ENCODE data around the gene RIC8A. TPM values are rescaled to one million over a fixed set of nuclear protein-coding genes. Genes with fewer than 3 reads are reported as not detected.
"Not testable (repeated sequence)": the region's sequence is repeated elsewhere in the genome, so short reads cannot be mapped to it uniquely, and the experiment has no call there.

Gene RIC8A
- total and polyA plus RNA-seq, 7 experiments from 2014 or later, result 74.4 to 119 (median 92.0) TPM

DNA sequence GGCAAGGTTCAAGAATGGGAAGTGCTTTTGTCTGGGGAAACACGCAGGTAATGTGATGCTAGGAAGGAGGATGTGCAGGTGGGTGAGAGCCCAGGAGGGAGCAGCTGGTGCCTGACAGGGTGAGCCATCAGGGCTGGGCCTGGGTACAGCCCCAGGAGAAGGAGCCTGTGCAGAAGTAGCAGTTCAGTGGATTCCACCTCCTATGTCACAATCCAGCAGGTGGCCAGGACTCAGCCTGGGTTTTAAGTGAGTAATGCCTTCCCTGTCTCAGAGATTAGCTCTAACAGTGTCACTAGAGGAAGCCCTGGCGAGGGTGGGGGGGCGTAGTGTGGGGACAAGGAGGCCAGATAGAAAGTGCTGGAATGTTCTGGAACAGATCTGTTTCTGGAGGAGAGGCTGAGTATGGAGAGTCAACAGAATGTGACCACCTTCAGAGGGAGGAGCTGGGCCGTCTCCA is 8.1 kb downstream of the RIC8A start:
- no peak for ATAC-seq
- peaks cover 0 to 3% of the 10 kb centered on the region in 2 donors for H3K4me1 ChIP-seq (ENCODE audit: control insufficient read depth in 2 of 2, insufficient read depth in 2 of 2, low read length in 2 of 2)
- Mint-ChIP-seq H3K36me3 (peaks cover 5 to 30% (median 13%) of the 10 kb centered on the region in 5 donors), H3K27me3 (no peaks in the 10 kb centered on the region), H3K9me3 (no peaks in the 10 kb centered on the region), H3K4me1 (peaks cover 0 to 25% (median 6%) of the 10 kb centered on the region in 7 donors), H3K4me3 (no peak overlapping the region), H3K27ac (peak overlapping the region in 5 of 9 donors; percentile 10 to 79 (median 60))
- peak in 1 of 9 donors; percentile 4 for DNase-seq
- POLR2A ChIA-PET, result interaction anchor here (0.6 to 1.7 kb wide), 2 partner anchors 10 to 11 kb away, joined by 3 to 5 read pairs; no protein-coding TSS in a partner anchor
- intact Hi-C loops (cut with micrococcal nuclease), result no loop called here
- H3K9me3 ChIP-seq (ENCODE audit: control insufficient read depth in 2 of 3, low read length in 3 of 3), result no peaks in the 10 kb centered on the region
- peaks cover 23 to 60% (median 40%) of the 10 kb centered on the region in 3 experiments for H3K36me3 ChIP-seq (ENCODE audit: control insufficient read depth in 2 of 3, insufficient read depth in 3 of 3, low read length in 3 of 3)
- no peaks in the 10 kb centered on the region for H3K27me3 ChIP-seq (ENCODE audit: control insufficient read depth in 2 of 2, insufficient read depth in 2 of 2, low read length in 2 of 2)
- H3K27ac ChIP-seq (ENCODE audit: low read depth, low read length), result no peak overlapping the region
- CTCF ChIA-PET, result interaction anchor here (0.5 kb wide), 1 partner anchor 46 kb away, joined by 3 read pairs; no protein-coding TSS in a partner anchor
- no peak overlapping the region for H3K4me3 ChIP-seq (ENCODE audit: low read length)

DNA sequence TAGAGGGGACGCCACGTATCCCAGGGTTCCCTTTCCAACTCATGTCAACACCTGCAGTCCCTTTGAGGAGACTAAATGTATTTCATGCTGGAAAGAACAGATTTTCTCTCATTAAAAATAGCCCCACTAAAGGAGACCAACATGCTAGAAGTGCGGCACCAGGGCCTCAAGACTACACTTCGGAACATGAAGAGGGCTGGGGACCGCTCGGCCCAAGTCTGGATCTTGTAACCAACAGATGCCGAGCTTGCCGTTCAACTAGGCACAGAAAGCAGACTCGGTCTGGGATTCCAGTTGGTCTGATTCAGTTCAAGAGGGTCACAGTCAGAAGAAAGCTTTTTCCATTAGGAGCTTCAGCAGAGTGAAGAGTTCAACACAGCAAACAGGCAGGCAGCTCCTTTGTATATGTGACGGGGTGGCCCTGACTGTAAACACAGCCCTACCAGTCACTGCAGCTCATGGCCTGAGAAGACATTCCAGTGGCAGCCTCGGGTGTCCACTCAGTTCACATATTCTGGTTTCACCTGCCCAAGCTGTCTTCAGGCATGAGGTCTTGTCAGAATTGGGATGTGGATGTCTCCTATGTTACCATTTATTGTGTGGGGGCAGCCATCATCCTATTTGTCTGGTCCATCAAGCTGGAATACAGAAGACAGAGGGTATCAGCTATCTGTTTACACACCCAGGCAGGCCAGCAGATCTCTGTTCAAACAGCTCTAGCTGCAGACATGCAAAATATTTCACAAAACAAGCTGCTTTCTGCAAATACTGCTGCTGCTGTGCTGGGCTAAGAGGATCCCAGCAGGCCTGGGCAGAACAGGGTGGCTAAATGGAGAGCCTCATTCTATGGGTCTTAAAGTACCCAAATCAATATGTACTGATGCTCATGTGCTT is 8.8 kb downstream of the RIC8A start:
- Mint-ChIP-seq H3K4me1 (peaks cover 0 to 20% (median 3%) of the 10 kb centered on the region in 7 donors), H3K4me3 (no peak overlapping the region), H3K36me3 (peaks cover 5 to 27% (median 11%) of the 10 kb centered on the region in 5 donors), H3K27ac (peak overlapping the region in 5 of 9 donors; percentile 43 to 72 (median 48)), H3K27me3 (no peaks in the 10 kb centered on the region), H3K9me3 (no peaks in the 10 kb centered on the region)
- ChIA-PET POLR2A (interaction anchor here (0.6 to 1.7 kb wide), 3 partner anchors 9 to 65 kb away, joined by 3 to 5 read pairs (median 5); partner anchors contain the start of genes BET1L and RIC8A), CTCF (no interaction called here)
- Histone ChIP-seq H3K4me1 (ENCODE audit: control insufficient read depth in 2 of 2, insufficient read depth in 2 of 2, low read length in 2 of 2) (no peaks in the 10 kb centered on the region), H3K4me3 (ENCODE audit: low read length) (no peak overlapping the region), H3K27ac (ENCODE audit: low read depth, low read length) (peak overlapping the region; percentile 33), H3K27me3 (ENCODE audit: control insufficient read depth in 2 of 2, insufficient read depth in 2 of 2, low read length in 2 of 2) (no peaks in the 10 kb centered on the region), H3K36me3 (ENCODE audit: control insufficient read depth in 2 of 3, insufficient read depth in 3 of 3, low read length in 3 of 3) (peaks cover 19 to 53% (median 33%) of the 10 kb centered on the region in 3 experiments), H3K9me3 (ENCODE audit: control insufficient read depth in 2 of 3, low read length in 3 of 3) (no peaks in the 10 kb centered on the region)
- DNase-seq (peak in 1 of 9 donors; percentile 6), ATAC-seq (no peak)
- intact Hi-C loops (cut with micrococcal nuclease), result no loop called here

DNA sequence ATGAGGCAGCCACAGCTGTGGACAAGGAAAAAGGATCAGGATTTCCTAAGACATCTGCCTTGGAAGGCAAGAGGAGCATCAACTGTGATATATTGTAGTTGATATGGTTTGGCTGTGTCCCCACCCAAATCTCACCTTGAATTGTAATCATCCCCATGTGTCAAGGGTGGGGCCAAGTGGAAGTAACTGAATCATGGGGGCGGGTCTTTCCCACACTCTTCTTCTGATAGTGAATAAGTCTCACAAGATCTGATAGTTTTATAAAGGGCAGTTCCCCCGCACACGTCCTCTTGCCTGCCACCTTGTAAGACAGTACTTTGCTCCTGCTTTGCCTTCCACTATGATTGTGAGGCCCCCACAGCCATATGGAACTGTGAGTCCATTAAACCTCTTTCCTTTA is 10.2 kb downstream of the RIC8A start:
- Mint-ChIP-seq H3K4me1 (peaks cover 0 to 15% (median 0%) of the 10 kb centered on the region in 7 donors), H3K36me3 (peaks cover 9 to 26% (median 11%) of the 10 kb centered on the region in 5 donors), H3K27me3 (no peaks in the 10 kb centered on the region), H3K27ac (peak overlapping the region in 5 of 9 donors; percentile 36 to 84 (median 60)), H3K9me3 (no peaks in the 10 kb centered on the region), H3K4me3 (no peak overlapping the region)
- Histone ChIP-seq H3K4me1 (ENCODE audit: control insufficient read depth in 2 of 2, insufficient read depth in 2 of 2, low read length in 2 of 2) (no peaks in the 10 kb centered on the region), H3K9me3 (ENCODE audit: control insufficient read depth in 2 of 3, low read length in 3 of 3) (no peaks in the 10 kb centered on the region), H3K36me3 (ENCODE audit: control insufficient read depth in 2 of 3, insufficient read depth in 3 of 3, low read length in 3 of 3) (peaks cover 13 to 48% (median 19%) of the 10 kb centered on the region in 3 experiments), H3K27ac (ENCODE audit: low read depth, low read length) (no peak overlapping the region), H3K4me3 (ENCODE audit: low read length) (no peak overlapping the region), H3K27me3 (ENCODE audit: control insufficient read depth in 2 of 2, insufficient read depth in 2 of 2, low read length in 2 of 2) (no peaks in the 10 kb centered on the region)
- POLR2A ChIA-PET, result no interaction called here
- DNase-seq, result peak in 1 of 9 donors; percentile 4
- intact Hi-C loops (cut with micrococcal nuclease), result no loop called here
- ATAC-seq, result no peak
- CTCF ChIA-PET, result no interaction called here

DNA sequence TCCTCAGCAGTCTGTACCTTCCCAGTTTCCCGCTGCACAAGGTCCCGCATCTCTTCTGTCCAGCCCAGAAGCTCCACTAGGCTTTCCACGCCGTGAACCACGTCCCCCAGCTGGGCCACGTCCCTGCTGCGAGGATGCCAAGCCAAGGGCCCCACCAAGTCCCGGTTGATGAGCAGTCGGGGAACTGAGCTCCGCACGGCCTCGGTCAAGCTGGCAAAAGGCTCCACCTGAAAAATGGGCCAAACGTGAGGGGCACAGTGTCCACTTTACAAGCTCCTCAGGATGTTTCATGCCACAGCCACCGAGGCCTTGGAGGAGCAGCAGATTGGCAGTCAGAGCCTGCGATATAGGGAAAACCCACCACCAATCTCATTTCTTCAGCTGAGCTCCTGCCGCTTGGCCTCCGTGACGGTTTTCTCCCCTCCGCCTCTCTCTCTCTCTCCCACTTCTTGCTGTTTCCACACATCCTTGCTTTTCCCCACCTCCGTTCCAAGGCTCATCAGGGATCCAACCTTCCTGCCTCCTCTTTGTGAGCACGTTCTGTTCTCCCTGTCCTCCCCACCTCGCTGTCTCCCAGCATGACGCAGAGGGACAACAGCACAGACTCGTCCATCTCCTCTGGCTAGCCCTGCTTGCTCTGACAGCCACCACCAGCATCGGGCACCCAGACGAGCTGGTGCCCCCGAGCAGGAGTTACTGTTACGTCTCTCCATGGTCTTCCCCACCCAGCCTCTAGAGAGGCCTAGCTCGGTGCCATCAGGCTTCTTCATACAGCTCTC is 11.5 kb downstream of the RIC8A start:
- peak overlapping the region in 2 of 9 donors; percentile 53 to 68 for H3K27ac Mint-ChIP-seq
- DNase-seq (peak in 1 of 9 donors; percentile 5), ATAC-seq (no peak)
- H3K4me3 ChIP-seq (ENCODE audit: low read length), result no peak overlapping the region
- no peak overlapping the region for H3K4me3 Mint-ChIP-seq
- H3K4me1 ChIP-seq (ENCODE audit: control insufficient read depth in 2 of 2, insufficient read depth in 2 of 2, low read length in 2 of 2), result no peaks in the 10 kb centered on the region
- H3K27me3 ChIP-seq (ENCODE audit: control insufficient read depth in 2 of 2, insufficient read depth in 2 of 2, low read length in 2 of 2), result no peaks in the 10 kb centered on the region
- peaks cover 4 to 28% (median 10%) of the 10 kb centered on the region in 5 donors for H3K36me3 Mint-ChIP-seq
- intact Hi-C loops (cut with micrococcal nuclease), result no loop called here
- no peaks in the 10 kb centered on the region for H3K9me3 Mint-ChIP-seq
- peaks cover 11 to 42% (median 12%) of the 10 kb centered on the region in 3 experiments for H3K36me3 ChIP-seq (ENCODE audit: control insufficient read depth in 2 of 3, insufficient read depth in 3 of 3, low read length in 3 of 3)
- ChIA-PET CTCF (no interaction called here), POLR2A (interaction anchor here (0.6 kb wide), 1 partner anchor 13 kb away, joined by 3 read pairs; no protein-coding TSS in a partner anchor)
- no peaks in the 10 kb centered on the region for H3K27me3 Mint-ChIP-seq
- no peak overlapping the region for H3K27ac ChIP-seq (ENCODE audit: low read depth, low read length)
- H3K4me1 Mint-ChIP-seq, result peaks cover 0 to 18% (median 4%) of the 10 kb centered on the region in 7 donors
- H3K9me3 ChIP-seq (ENCODE audit: control insufficient read depth in 2 of 3, low read length in 3 of 3), result no peaks in the 10 kb centered on the region

DNA sequence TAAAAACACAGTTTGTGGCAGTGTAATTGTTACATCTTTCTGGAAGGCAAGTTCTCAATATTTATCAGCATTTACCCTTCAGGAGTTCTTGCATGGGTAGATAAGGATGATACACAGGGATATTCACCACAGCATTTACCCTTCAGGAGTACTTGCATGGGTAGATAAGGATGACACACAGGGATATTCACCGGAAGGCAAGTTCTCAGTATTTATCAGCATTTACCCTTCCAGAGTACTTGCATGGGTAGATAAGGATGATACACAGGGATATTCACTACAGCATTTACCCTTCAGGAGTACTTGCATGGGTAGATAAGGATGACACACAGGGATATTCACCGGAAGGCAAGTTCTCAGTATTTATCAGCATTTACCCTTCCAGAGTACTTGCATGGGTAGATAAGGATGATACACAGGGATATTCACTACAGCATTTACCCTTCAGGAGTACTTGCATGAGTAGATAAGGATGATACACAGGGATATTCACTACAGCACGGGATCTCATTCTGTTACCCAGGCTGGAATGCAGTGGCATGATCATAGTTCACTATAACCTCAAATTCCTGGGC is 13.2 kb downstream of the RIC8A start:
- POLR2A ChIA-PET, result interaction anchor here (1.3 to 1.4 kb wide), 2 partner anchors 8 to 16 kb away, joined by 3 read pairs; partner anchors contain the start of gene PSMD13

DNA sequence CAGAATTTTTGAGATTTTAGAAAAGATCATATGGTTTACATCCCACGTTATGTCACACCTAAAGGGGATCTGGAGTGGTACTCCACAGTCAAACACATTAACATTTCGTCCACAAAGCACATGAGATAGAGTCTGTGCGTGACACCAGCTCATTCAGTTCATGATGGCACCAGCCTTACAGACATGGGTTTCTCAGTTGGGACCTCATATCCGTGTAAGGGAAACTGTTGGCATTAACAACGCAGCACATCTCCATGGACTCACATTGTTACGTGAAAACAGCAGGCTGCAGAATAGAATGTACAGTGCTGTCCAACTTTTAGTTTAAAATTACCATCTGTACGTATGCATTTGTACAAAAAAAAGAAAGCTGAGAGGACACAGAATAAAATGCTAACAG is 14.0 kb downstream of the RIC8A start:
- Histone ChIP-seq H3K36me3 (ENCODE audit: control insufficient read depth in 2 of 3, insufficient read depth in 3 of 3, low read length in 3 of 3) (peaks cover 0 to 18% (median 3%) of the 10 kb centered on the region in 3 experiments), H3K4me3 (ENCODE audit: low read length) (no peak overlapping the region), H3K27ac (ENCODE audit: low read depth, low read length) (no peak overlapping the region), H3K9me3 (ENCODE audit: control insufficient read depth in 2 of 3, low read length in 3 of 3) (no peaks in the 10 kb centered on the region), H3K27me3 (ENCODE audit: control insufficient read depth in 2 of 2, insufficient read depth in 2 of 2, low read length in 2 of 2) (no peaks in the 10 kb centered on the region), H3K4me1 (ENCODE audit: control insufficient read depth in 2 of 2, insufficient read depth in 2 of 2, low read length in 2 of 2) (no peaks in the 10 kb centered on the region)
- no peak for ATAC-seq
- POLR2A ChIA-PET, result interaction anchor here (1.3 to 1.4 kb wide), 2 partner anchors 9 to 16 kb away, joined by 3 read pairs; partner anchors contain the start of gene PSMD13
- DNase-seq, result no peak
- Mint-ChIP-seq H3K27ac (no peak overlapping the region), H3K27me3 (no peaks in the 10 kb centered on the region), H3K4me1 (peaks cover 0 to 22% (median 8%) of the 10 kb centered on the region in 7 donors), H3K9me3 (no peaks in the 10 kb centered on the region), H3K36me3 (peaks cover 0 to 30% (median 16%) of the 10 kb centered on the region in 5 donors), H3K4me3 (no peak overlapping the region)
- CTCF ChIA-PET, result no interaction called here
- intact Hi-C loops (cut with micrococcal nuclease), result no loop called here

More for the DNA sequence above, 13.2 kb downstream of the RIC8A start:
- H3K4me3 ChIP-seq (ENCODE audit: low read length); CTCF ChIA-PET; intact Hi-C loops (cut with micrococcal nuclease); ATAC-seq; H3K27me3 ChIP-seq (ENCODE audit: control insufficient read depth in 2 of 2, insufficient read depth in 2 of 2, low read length in 2 of 2); H3K9me3 Mint-ChIP-seq; H3K27ac Mint-ChIP-seq; H3K27me3 Mint-ChIP-seq; H3K27ac ChIP-seq (ENCODE audit: low read depth, low read length); H3K4me3 Mint-ChIP-seq; DNase-seq; H3K9me3 ChIP-seq (ENCODE audit: control insufficient read depth in 2 of 3, low read length in 3 of 3); H3K4me1 ChIP-seq (ENCODE audit: control insufficient read depth in 2 of 2, insufficient read depth in 2 of 2, low read length in 2 of 2): not testable (repeated sequence)
- peaks cover 0 to 20% (median 4%) of the 10 kb centered on the region in 7 donors for H3K4me1 Mint-ChIP-seq
- H3K36me3 Mint-ChIP-seq, result peaks cover 0 to 26% (median 14%) of the 10 kb centered on the region in 5 donors
- H3K36me3 ChIP-seq (ENCODE audit: control insufficient read depth in 2 of 3, insufficient read depth in 3 of 3, low read length in 3 of 3), result peaks cover 0 to 25% (median 3%) of the 10 kb centered on the region in 3 experiments

Data from naive thymus-derived CD4-positive, alpha-beta T cell (primary cell).